K562 (cell line): ENCODE data around the gene MID2. TPM values are rescaled to one million over a fixed set of nuclear protein-coding genes. Genes with fewer than 3 reads are reported as not detected.

Source experiments
- ATAC-seq: fragments of 200-7000 bp; cut with Tn5 transposase; 3 replicates; pipeline ENCODE4 v1.9.1; 2020; ENCODE audit warnings: moderate library complexity
- BruUV-seq: library from RNA; stranded (reverse); fragments of 400-500 nt; replicated peaks from 2 replicates; lab custom pipeline; 2021; lab: Mats Ljungman, UMichigan
- CTCF ChIA-PET: fragments of 300-600 bp; formaldehyde crosslinking; extraction: SDS; loops from one replicate; lab custom pipeline; 2021; ENCODE audit warnings: low intra/inter-chr PET ratio; lab: Yijun Ruan, JAX
- POLR2A ChIA-PET: fragments of 300-600, 350-650 bp; sonication (Branson Sonifier 250); formaldehyde crosslinking; extraction: SDS; loops from one replicate; lab custom pipeline; 2021; ENCODE audit warnings: antibody characterized with exemption, inconsistent platforms; lab: Yijun Ruan, JAX
- DNase-seq, 4 experiments: peaks; one replicate each; pipeline versions ENCODE4 v3.0.0 to v3.0.0-alpha.2; 2011 to 2018; ENCODE audit warnings: low spot score in 3 of 4, mixed read lengths in 3 of 4; ENCODE audit errors: extremely low read depth in 1 of 4
- FAIRE-seq: peaks from 2 replicates; lab custom pipeline; 2011; peaks lifted over from hg19 to GRCh38; lab: Jason Lieb, UNC
- H2AFZ ChIP-seq: 2 replicates; pipeline ENCODE4 v1.6.0; 2011; ENCODE audit warnings: low read depth, low read length, control low read depth, inconsistent platforms
- H3K27ac ChIP-seq: fragments of 200-600 bp; 3 replicates; pipeline ENCODE4 v1.8.0; 2011; ENCODE audit warnings: low read depth, mild to moderate bottlenecking, control low read depth, inconsistent platforms, low read length, moderate library complexity, mixed read lengths; ENCODE audit errors: extremely low read depth
- H3K27me3 ChIP-seq, 2 experiments: fragments of 300-600 bp in 1 of 2; 2 replicates in 1 of 2; 3 replicates in 1 of 2; pipeline versions ENCODE4 v1.6.0 to v1.8.0; 2011; ENCODE audit warnings: inconsistent platforms in 2 of 2, low read length in 2 of 2, mild to moderate bottlenecking in 1 of 2, mixed read lengths in 1 of 2, moderate library complexity in 1 of 2; ENCODE audit not compliant: control insufficient read depth in 2 of 2, insufficient read depth in 2 of 2
- H3K36me3 ChIP-seq: fragments of 300-600 bp; 3 replicates; pipeline ENCODE4 v1.8.0; 2011; ENCODE audit warnings: mild to moderate bottlenecking, low read length, inconsistent platforms; ENCODE audit not compliant: control insufficient read depth, insufficient read depth
- H3K4me1 ChIP-seq, 2 experiments: fragments of 200-600 bp in 1 of 2; replicated peaks in 1 of 2; 2 replicates in 1 of 2; 3 replicates in 1 of 2; pipeline versions ENCODE4 v1.5.1 to v1.8.0; 2011; ENCODE audit warnings: inconsistent platforms in 2 of 2, low read length in 2 of 2, mild to moderate bottlenecking in 1 of 2, mixed read lengths in 1 of 2, moderate library complexity in 1 of 2; ENCODE audit not compliant: control insufficient read depth in 2 of 2, insufficient read depth in 2 of 2
- H3K4me2 ChIP-seq: 2 replicates; pipeline ENCODE4 v1.6.1; 2011; ENCODE audit warnings: low read length, control low read depth, inconsistent platforms, mixed read lengths; ENCODE audit not compliant: insufficient read depth
- H3K4me3 ChIP-seq: fragments of 200-600 bp; sonication (generic), shearing (Covaris generic); 2 replicates; pipeline ENCODE4 v1.5.1; 2016; ENCODE audit warnings: control low read depth, inconsistent platforms
- H3K79me2 ChIP-seq: fragments of 200-600 bp; 3 replicates; pipeline ENCODE4 v1.8.0; 2011; ENCODE audit warnings: low read length, inconsistent platforms; ENCODE audit not compliant: control insufficient read depth, insufficient read depth
- H3K9ac ChIP-seq, 2 experiments: 2 replicates each; pipeline versions ENCODE4 v1.6.0 to v1.6.1; 2011; ENCODE audit warnings: low read depth in 2 of 2, low read length in 2 of 2, control low read depth in 1 of 2, inconsistent platforms in 1 of 2, mild to moderate bottlenecking in 1 of 2, mixed read lengths in 1 of 2; ENCODE audit not compliant: insufficient read depth in 1 of 2
- H3K9me1 ChIP-seq: one replicate; pipeline ENCODE4 v1.6.0; 2011; ENCODE audit warnings: inconsistent platforms, mild to moderate bottlenecking, low read length, moderate library complexity; ENCODE audit not compliant: control insufficient read depth, insufficient read depth
- H3K9me3 ChIP-seq: replicated peaks from 2 replicates; pipeline ENCODE4 v1.5.1; 2011; ENCODE audit warnings: low read depth, low read length, inconsistent platforms; ENCODE audit not compliant: control insufficient read depth, insufficient read depth
- H4K20me1 ChIP-seq: replicated peaks from 2 replicates; pipeline ENCODE4 v1.6.1; 2011; ENCODE audit warnings: low read length, inconsistent platforms, mixed read lengths; ENCODE audit not compliant: control insufficient read depth, insufficient read depth
- ELK3 ChIP-seq: fragments of 450-650 bp; formaldehyde crosslinking; IDR thresholded peaks from 2 replicates; pipeline ENCODE4 v1.4.0; 2020; ENCODE audit warnings: mild to moderate bottlenecking
- NR2C1 ChIP-seq, 2 experiments: fragments of 450-650 bp; IDR thresholded peaks; 2 replicates each; pipeline ENCODE4 v1.6.1; 2017; ENCODE audit warnings: mild to moderate bottlenecking in 2 of 2, antibody characterized with exemption in 1 of 2, inconsistent platforms in 1 of 2, missing compliant biosample characterization in 1 of 2, missing genetic modification characterization in 1 of 2
- SREBF2 ChIP-seq: sonication (generic); formaldehyde crosslinking; IDR thresholded peaks from 2 replicates; pipeline ENCODE4 v1.4.0; 2020; ENCODE audit warnings: mild to moderate bottlenecking, missing genetic modification reagents
- TSHZ1 ChIP-seq: fragments of 250-450 bp; sonication (Bioruptor Pico); IDR thresholded peaks from 2 replicates; pipeline ENCODE4 v1.4.0; 2020; ENCODE audit warnings: mild to moderate bottlenecking, moderate library complexity
- VEZF1 ChIP-seq: fragments of 200-800 bp; sonication (Bioruptor generic); IDR thresholded peaks from 2 replicates; pipeline ENCODE4 v1.6.1; 2017; ENCODE audit warnings: missing genetic modification characterization, missing compliant biosample characterization
- ZSCAN32 ChIP-seq: fragments of 450-650 bp; formaldehyde crosslinking; IDR thresholded peaks from 2 replicates; pipeline ENCODE4 v1.4.0; 2020; ENCODE audit warnings: mild to moderate bottlenecking, moderate library complexity
- ZZZ3 ChIP-seq: fragments of 450-650 bp; IDR thresholded peaks from 2 replicates; pipeline ENCODE4 v1.6.1; 2016; ENCODE audit warnings: antibody characterized with exemption, mild to moderate bottlenecking, moderate library complexity
- WGBS: fragments of 100-300 bp; shearing (Covaris generic); methylation state at CpG from one replicate; pipeline ENCODE4 v1.1.6; 2016; ENCODE audit warnings: low coverage, mixed read lengths; ENCODE audit not compliant: insufficient coverage; ENCODE audit errors: missing lambda C conversion rate; 5-methylcytosine and 5-hydroxymethylcytosine counted together
- in situ Hi-C: fragments of 300-500 bp; cut with MboI; formaldehyde crosslinking; loops from 4 replicates; pipeline ENCODE4 v1.15.0; 2018; ENCODE audit warnings: inconsistent platforms, mixed read lengths
- intact Hi-C: fragments of 100-400 bp; cut with micrococcal nuclease; formaldehyde crosslinking; loops from 2 replicates; pipeline ENCODE4 v1.14.2; 2022
- polyA plus RNA-seq, 8 experiments: library from polyadenylated mRNA; depleted of rRNA in 4 of 8; stranded (reverse) in 5 of 8; unstranded in 3 of 8; fragments of >200 nt; fragmentation: Nextera tagmentation in 2 of 8; fragmentation: Illumina TruSeq in 1 of 8; extraction: Ambion mirVana in 2 of 8; extraction: Trizol in 1 of 8; gene quantifications; 2 replicates each; pipeline versions ENCODE4 v1.2.1 to v1.2.3, GENCODE V29; 2011 to 2014; ENCODE audit warnings: inconsistent platforms in 1 of 8, missing spikeins in 1 of 8
- total RNA-seq, 7 experiments: library from RNA; depleted of rRNA in 6 of 7; stranded (reverse); fragments of >200 nt in 6 of 7; fragmentation: Illumina TruSeq in 2 of 7; extraction: Trizol in 2 of 7; gene quantifications; 2 replicates each; pipeline versions ENCODE4 v1.2.1 to v1.2.3, GENCODE V29; 2011 to 2021; ENCODE audit warnings: low replicate concordance in 1 of 7

The MID2 gene
- total and polyA plus RNA-seq, 9 of the 15 experiments (the other 6 are each of a cell fraction or from before 2014, with no cell fraction given): 0.07 TPM; not detected in 8

- Histone ChIP-seq H3K79me2 (no peaks in the 10 kb centered on the region), H3K9me3 (no peaks in the 10 kb centered on the region), H3K36me3 (no peaks in the 10 kb centered on the region), H3K4me2 (no peak overlapping the region), H3K9ac (no peak overlapping the region), H3K4me3 (no peak overlapping the region), H3K27me3 (peaks cover 2 to 10% of the 10 kb centered on the region in 2 experiments; a peak in 3 of 5 replicates), H3K4me1 (no peaks in the 10 kb centered on the region), H3K27ac (no peak overlapping the region), H2AFZ (no peak overlapping the region), H3K9me1 (no peaks in the 10 kb centered on the region), H4K20me1 (no peaks in the 10 kb centered on the region)
- TF ChIP-seq NR2C1 (IDR thresholded peaks at IDR 0.05) (no peak), NR2C1 (tag; IDR thresholded peaks at IDR 0.05) (no peak), ELK3 (CRISPR knock-in tag) (no peak), VEZF1 (CRISPR knock-in tag) (no peak), SREBF2 (CRISPR knock-in tag) (no peak), ZZZ3 (no peak), ZSCAN32 (CRISPR knock-in tag) (no peak), TSHZ1 (CRISPR knock-in tag) (no peak)
- BruUV-seq: no TSS peak
- ChIA-PET CTCF (interaction anchor here (0.6 kb wide), 1 partner anchor 171 kb away, joined by 5 read pairs; no protein-coding TSS in a partner anchor), POLR2A (interaction anchor here (0.6 kb wide), 1 partner anchor 372 kb away, joined by 3 read pairs; no protein-coding TSS in a partner anchor)
- intact Hi-C loops: no loop called here
- ATAC-seq (no peak), DNase-seq (no peak), FAIRE-seq (no peak)
- in situ Hi-C loops: no loop called here
- 0% methylated on average over 6 of the region's 6 CpGs for WGBS
Observed at GRCh38 chrX:107842715-107843400, 17.2 kb downstream of the MID2 start.
